Trophoblast cell (in vitro differentiated cells and primary cell): ENCODE measurements around the gene C5orf15.

Experiments
- DNase-seq, 2 donors: peaks; one replicate each; pipeline ENCODE4 v3.0.0-alpha.2; 2016
- H2AFZ ChIP-seq: 2 replicates; pipeline ENCODE4 v1.6.1; 2013; ENCODE audit warnings: low read length, moderate library complexity, mild to moderate bottlenecking; ENCODE audit not compliant: insufficient read depth, poor library complexity
- H2AK5ac ChIP-seq: 2 replicates; pipeline ENCODE4 v1.6.1; 2013; ENCODE audit warnings: mild to moderate bottlenecking, low read length
- H2BK120ac ChIP-seq: 2 replicates; pipeline ENCODE4 v1.6.1; 2013; ENCODE audit warnings: low read length, mild to moderate bottlenecking, moderate library complexity; ENCODE audit not compliant: insufficient read depth, poor library complexity
- H2BK12ac ChIP-seq: 2 replicates; pipeline ENCODE4 v1.6.1; 2013; ENCODE audit warnings: mild to moderate bottlenecking, low read length, moderate library complexity
- H2BK5ac ChIP-seq: 2 replicates; pipeline ENCODE4 v1.6.1; 2013; ENCODE audit warnings: low read length, low read depth, moderate library complexity, mild to moderate bottlenecking; ENCODE audit not compliant: poor library complexity
- H3K14ac ChIP-seq: 2 replicates; pipeline ENCODE4 v1.6.1; 2013; ENCODE audit warnings: mild to moderate bottlenecking, low read length
- H3K18ac ChIP-seq: 2 replicates; pipeline ENCODE4 v1.6.1; 2013; ENCODE audit warnings: mild to moderate bottlenecking, low read length
- H3K23ac ChIP-seq: 2 replicates; pipeline ENCODE4 v1.6.1; 2013; ENCODE audit warnings: low read length
- H3K27ac ChIP-seq: 2 replicates; pipeline ENCODE4 v1.5.1; 2013; ENCODE audit warnings: low read depth, mild to moderate bottlenecking, inconsistent platforms, low read length, moderate library complexity
- H3K27me3 ChIP-seq: 2 replicates; pipeline ENCODE4 v1.6.1; 2013; ENCODE audit warnings: inconsistent platforms, mild to moderate bottlenecking, low read length, moderate library complexity; ENCODE audit not compliant: insufficient read depth
- H3K36me3 ChIP-seq, 2 experiments: 1 replicate in 1 of 2; 2 replicates in 1 of 2; pipeline ENCODE4 v1.6.1; 2013; ENCODE audit warnings: low read length in 2 of 2, mild to moderate bottlenecking in 2 of 2, moderate library complexity in 1 of 2; ENCODE audit not compliant: insufficient read depth in 2 of 2, control insufficient read depth in 1 of 2
- H3K4ac ChIP-seq: 2 replicates; pipeline ENCODE4 v1.6.1; 2013; ENCODE audit warnings: low read depth, mild to moderate bottlenecking, low read length, moderate library complexity
- H3K4me1 ChIP-seq, 2 experiments: 1 replicate in 1 of 2; 2 replicates in 1 of 2; pipeline ENCODE4 v1.6.1; 2013; ENCODE audit warnings: low read length in 2 of 2, mild to moderate bottlenecking in 2 of 2, moderate library complexity in 1 of 2; ENCODE audit not compliant: insufficient read depth in 2 of 2, control insufficient read depth in 1 of 2
- H3K4me2 ChIP-seq: 2 replicates; pipeline ENCODE4 v1.6.1; 2013; ENCODE audit warnings: inconsistent platforms, mild to moderate bottlenecking, low read length, moderate library complexity
- H3K4me3 ChIP-seq: 2 replicates; pipeline ENCODE4 v1.5.1; 2013; ENCODE audit warnings: mild to moderate bottlenecking, low read depth, low read length, inconsistent platforms
- H3K79me1 ChIP-seq: one replicate; pipeline ENCODE4 v1.6.1; 2013; ENCODE audit warnings: low read length
- H3K79me2 ChIP-seq: 2 replicates; pipeline ENCODE4 v1.6.1; 2013; ENCODE audit warnings: low read length, mild to moderate bottlenecking; ENCODE audit not compliant: control insufficient read depth, insufficient read depth, poor library complexity
- H3K9ac ChIP-seq: 2 replicates; pipeline ENCODE4 v1.6.1; 2013; ENCODE audit warnings: mild to moderate bottlenecking, low read length
- H3K9me3 ChIP-seq: 2 replicates; pipeline ENCODE4 v1.6.1; 2013; ENCODE audit warnings: low read depth, mild to moderate bottlenecking, control low read depth, inconsistent platforms, low read length; ENCODE audit not compliant: insufficient read depth
- H4K12ac ChIP-seq: 2 replicates; pipeline ENCODE4 v1.6.1; 2013; ENCODE audit warnings: low read depth, mild to moderate bottlenecking, low read length, moderate library complexity
- H4K8ac ChIP-seq: 2 replicates; pipeline ENCODE4 v1.6.1; 2013; ENCODE audit warnings: low read depth, mild to moderate bottlenecking, low read length, moderate library complexity
- H4K91ac ChIP-seq: one replicate; pipeline ENCODE4 v1.6.1; 2013; ENCODE audit warnings: low read depth, mild to moderate bottlenecking, low read length, moderate library complexity
- WGBS: extraction: QIAGEN DNeasy Blood & Tissue Kit; methylation state at CpG from one replicate; pipeline ENCODE4 v1.1.7; 2013; ENCODE audit warnings: missing lambda C conversion rate; ENCODE audit not compliant: insufficient read length, insufficient coverage; ENCODE audit errors: extremely low coverage; 5-methylcytosine and 5-hydroxymethylcytosine counted together

Gene C5orf15

DNA sequence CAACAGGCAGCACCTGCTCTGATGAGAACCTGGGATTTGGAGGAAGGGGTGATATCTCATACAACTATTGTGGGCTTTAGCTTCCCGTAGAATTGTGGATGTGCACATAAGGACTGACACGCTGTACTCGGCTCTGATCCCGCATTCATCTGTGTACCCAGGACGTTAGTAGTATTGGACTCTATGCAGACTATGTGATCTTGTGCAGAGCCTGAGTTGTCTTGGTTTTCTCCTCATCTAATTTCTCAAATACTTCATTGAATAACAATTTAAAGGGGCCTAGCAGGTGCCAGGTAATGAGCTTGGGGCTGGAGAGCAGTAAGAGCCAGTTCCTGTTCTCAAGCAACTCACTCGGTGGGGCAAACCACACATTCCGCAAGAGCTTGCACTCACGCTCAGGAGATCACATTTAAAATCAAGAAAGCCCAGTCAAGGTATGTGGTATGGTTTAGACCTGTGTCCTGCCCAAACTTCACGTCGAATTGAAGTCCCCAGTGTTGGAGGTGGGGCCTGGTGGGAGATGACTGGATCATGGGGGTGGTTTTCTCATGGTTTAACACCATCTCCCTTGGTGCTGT lies 14.8 kb downstream of the C5orf15 start:
- H2AK5ac ChIP-seq: no peak overlapping the region
- no peak overlapping the region for H3K23ac ChIP-seq
- H3K4me3 ChIP-seq: no peak overlapping the region
- H3K27ac ChIP-seq: no peak overlapping the region
- H3K36me3 ChIP-seq: peaks cover 4 to 6% of the 10 kb centered on the region in 2 experiments
- H4K8ac ChIP-seq: no peak overlapping the region
- no peak overlapping the region for H3K9ac ChIP-seq
- no peak overlapping the region for H3K4ac ChIP-seq
- no peaks in the 10 kb centered on the region for H3K9me3 ChIP-seq
- no peaks in the 10 kb centered on the region for H3K4me1 ChIP-seq
- H2AFZ ChIP-seq: no peak overlapping the region
- no peak overlapping the region for H4K12ac ChIP-seq
- H3K79me2 ChIP-seq: no peaks in the 10 kb centered on the region
- H2BK5ac ChIP-seq: no peak overlapping the region
- H3K18ac ChIP-seq: no peak overlapping the region
- no peak overlapping the region for H2BK120ac ChIP-seq
- no peak for DNase-seq
- H3K79me1 ChIP-seq: no peaks in the 10 kb centered on the region
- no CpG with 5 or more reads among the region's 10 CpGs for WGBS
- no peak overlapping the region for H3K4me2 ChIP-seq
- no peak overlapping the region for H2BK12ac ChIP-seq
- no peaks in the 10 kb centered on the region for H3K27me3 ChIP-seq
- H3K14ac ChIP-seq: no peak overlapping the region
- no peak overlapping the region for H4K91ac ChIP-seq

DNA sequence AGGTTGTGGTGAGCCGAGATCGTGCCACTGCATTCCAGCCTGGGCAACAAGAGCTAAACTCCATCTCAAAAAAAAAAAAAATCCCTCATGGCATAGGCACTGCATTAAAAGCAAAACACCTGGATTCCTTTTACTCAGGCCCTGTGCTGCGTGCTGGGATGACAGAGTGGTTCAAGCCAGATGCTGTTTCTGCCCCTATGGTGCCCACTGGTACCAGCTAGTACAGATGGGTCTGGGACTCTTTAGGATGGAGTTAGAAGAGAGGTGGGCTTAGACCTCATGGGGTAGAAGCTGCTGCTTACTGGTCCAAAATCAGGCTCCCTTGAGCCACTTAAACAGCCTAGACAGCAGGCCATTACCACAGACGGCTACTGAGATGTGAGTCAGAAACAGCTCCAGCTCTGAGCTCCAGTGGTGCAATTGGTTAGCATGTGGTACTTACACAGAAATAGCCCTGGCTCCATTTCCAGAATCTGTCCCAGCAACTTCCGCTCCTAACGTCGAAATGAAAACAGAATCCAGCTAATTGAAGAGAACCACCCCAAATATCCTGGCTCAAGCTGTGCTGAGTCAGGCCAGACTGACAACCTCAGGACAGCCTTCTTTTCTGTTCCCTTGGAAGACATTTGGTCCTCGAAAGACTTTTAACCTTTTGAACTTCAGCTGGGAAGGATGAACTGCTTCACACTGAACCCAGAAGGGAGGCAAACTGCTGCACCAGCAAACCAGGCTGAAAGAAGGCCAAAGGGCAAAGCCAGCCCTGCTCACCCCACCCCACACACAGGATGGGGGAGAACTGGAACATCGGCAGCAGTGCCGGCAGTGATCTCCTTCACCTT lies 15.5 kb downstream of the C5orf15 start:
- H2AFZ ChIP-seq: no peak overlapping the region
- peaks cover 2 to 5% of the 10 kb centered on the region in 2 experiments for H3K36me3 ChIP-seq
- H3K79me2 ChIP-seq: no peaks in the 10 kb centered on the region
- no peak overlapping the region for H3K9ac ChIP-seq
- no peaks in the 10 kb centered on the region for H3K27me3 ChIP-seq
- no peak overlapping the region for H3K23ac ChIP-seq
- no peak overlapping the region for H3K14ac ChIP-seq
- no peak overlapping the region for H2AK5ac ChIP-seq
- H4K8ac ChIP-seq: no peak overlapping the region
- H3K4me2 ChIP-seq: no peak overlapping the region
- H3K79me1 ChIP-seq: no peaks in the 10 kb centered on the region
- no peak overlapping the region for H4K12ac ChIP-seq
- no peaks in the 10 kb centered on the region for H3K4me1 ChIP-seq
- no peak overlapping the region for H4K91ac ChIP-seq
- H2BK12ac ChIP-seq: no peak overlapping the region
- no peak overlapping the region for H3K4ac ChIP-seq
- no peak overlapping the region for H2BK120ac ChIP-seq
- H3K27ac ChIP-seq: no peak overlapping the region
- WGBS: no CpG with 5 or more reads among the region's 10 CpGs
- DNase-seq: peak in 1 of 2 donors; percentile 11
- H3K4me3 ChIP-seq: no peak overlapping the region
- H3K18ac ChIP-seq: no peak overlapping the region
- no peak overlapping the region for H2BK5ac ChIP-seq
- no peaks in the 10 kb centered on the region for H3K9me3 ChIP-seq

DNA sequence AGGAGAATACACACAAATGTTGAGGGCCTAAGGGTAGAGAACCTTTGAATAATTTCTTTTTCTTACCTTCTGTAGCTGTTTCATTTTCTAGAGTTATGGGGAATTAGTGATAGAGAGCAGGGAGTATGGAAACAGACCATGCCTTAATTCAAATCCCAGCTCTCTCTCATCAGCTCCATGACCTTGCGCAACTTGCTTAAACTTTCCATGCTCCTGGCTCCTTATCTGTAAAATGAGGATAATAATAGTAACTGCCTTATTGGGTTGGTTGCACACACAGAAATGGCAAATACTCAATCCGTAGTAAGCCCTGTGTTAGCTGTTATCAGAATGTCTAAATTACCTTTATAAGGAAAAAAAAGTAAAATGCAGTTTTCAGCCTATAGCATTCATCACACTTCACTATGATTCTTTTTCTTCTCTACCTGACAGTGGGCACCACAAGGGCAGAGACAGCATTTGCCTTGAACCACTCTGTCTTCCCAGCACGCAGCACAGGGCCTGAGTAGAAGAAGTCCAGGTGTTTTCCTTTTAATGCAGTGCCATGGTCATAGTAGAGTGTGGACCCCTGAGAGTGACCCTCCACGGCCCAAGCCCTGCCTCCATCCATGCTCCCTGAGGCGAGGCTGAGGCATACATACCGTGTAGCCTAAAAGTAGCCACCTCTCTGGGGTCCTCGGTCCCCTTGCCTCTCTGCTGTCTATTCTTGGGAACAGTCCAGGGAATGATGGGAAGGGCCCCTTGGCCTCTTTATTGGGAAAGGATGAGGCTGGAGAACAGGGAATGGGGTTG lies 17.4 kb downstream of the C5orf15 start:
- WGBS: no CpG with 5 or more reads among the region's 7 CpGs
- no peaks in the 10 kb centered on the region for H3K4me1 ChIP-seq
- no peak overlapping the region for H2BK5ac ChIP-seq

GRCh38 chr5:133948721-133949120 lies 19.7 kb downstream of the C5orf15 start:
- no peak overlapping the region for H3K4me2 ChIP-seq
- H3K14ac ChIP-seq: no peak overlapping the region
- DNase-seq: no peak
- no peaks in the 10 kb centered on the region for H3K4me1 ChIP-seq
- H3K18ac ChIP-seq: no peak overlapping the region
- no peak overlapping the region for H3K4ac ChIP-seq
- H3K79me1 ChIP-seq: no peaks in the 10 kb centered on the region
- H3K36me3 ChIP-seq: no peaks in the 10 kb centered on the region
- H4K8ac ChIP-seq: no peak overlapping the region
- no peaks in the 10 kb centered on the region for H3K79me2 ChIP-seq
- H2AFZ ChIP-seq: no peak overlapping the region
- no peak overlapping the region for H4K12ac ChIP-seq
- H2BK5ac ChIP-seq: no peak overlapping the region
- no peak overlapping the region for H3K4me3 ChIP-seq
- H3K9ac ChIP-seq: no peak overlapping the region
- no peak overlapping the region for H2AK5ac ChIP-seq
- no peak overlapping the region for H4K91ac ChIP-seq
- H3K27ac ChIP-seq: no peak overlapping the region
- H3K9me3 ChIP-seq: no peaks in the 10 kb centered on the region
- no peaks in the 10 kb centered on the region for H3K27me3 ChIP-seq
- H2BK12ac ChIP-seq: no peak overlapping the region
- no peak overlapping the region for H2BK120ac ChIP-seq
- no peak overlapping the region for H3K23ac ChIP-seq

More for the DNA sequence above, 17.4 kb downstream of the C5orf15 start:
- H3K79me2 ChIP-seq: no peaks in the 10 kb centered on the region
- H3K14ac ChIP-seq: no peak overlapping the region
- no peak overlapping the region for H4K8ac ChIP-seq
- H3K4me3 ChIP-seq: no peak overlapping the region
- H2BK12ac ChIP-seq: no peak overlapping the region
- H3K27me3 ChIP-seq: no peaks in the 10 kb centered on the region
- no peak overlapping the region for H3K27ac ChIP-seq
- no peak for DNase-seq
- no peaks in the 10 kb centered on the region for H3K79me1 ChIP-seq
- no peak overlapping the region for H4K91ac ChIP-seq
- H3K18ac ChIP-seq: no peak overlapping the region
- H2AK5ac ChIP-seq: no peak overlapping the region
- no peak overlapping the region for H3K4ac ChIP-seq
- no peak overlapping the region for H3K23ac ChIP-seq
- H4K12ac ChIP-seq: no peak overlapping the region
- H3K9ac ChIP-seq: no peak overlapping the region
- no peaks in the 10 kb centered on the region for H3K9me3 ChIP-seq
- H3K4me2 ChIP-seq: no peak overlapping the region
- no peak overlapping the region for H2BK120ac ChIP-seq
- no peak overlapping the region for H2AFZ ChIP-seq
- H3K36me3 ChIP-seq: peaks cover 0 to 5% of the 10 kb centered on the region in 2 experiments
